ENCODE results near the gene GOT1. TPM values are rescaled to one million over a fixed set of nuclear protein-coding genes. Genes with fewer than 3 reads are reported as not detected.

The GOT1 gene
- total and polyA plus RNA-seq, 2 experiments from 2014 or later: 39.6 to 62.7 TPM

DNA sequence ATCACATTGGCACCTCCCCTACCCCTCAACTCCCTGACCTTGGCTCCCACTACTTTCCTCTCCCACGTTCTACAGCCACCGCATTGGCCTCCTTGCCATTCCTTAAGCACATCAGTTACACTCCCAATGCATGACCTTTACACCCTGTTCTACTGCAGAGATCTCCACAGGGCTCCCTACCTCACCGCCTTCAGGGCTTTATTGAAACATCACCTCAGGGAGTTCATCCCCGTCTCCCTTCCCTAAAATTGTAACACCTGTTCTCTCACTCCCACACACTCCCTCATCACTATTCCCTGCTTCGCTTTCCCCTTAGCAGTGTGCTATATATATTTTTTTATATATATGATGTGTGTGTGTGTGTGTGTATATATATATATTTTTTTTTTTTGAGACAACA, 82.8 kb downstream of the GOT1 start:
- Histone ChIP-seq H2AFZ (no peak overlapping the region), H3K4me2 (ENCODE audit: unreplicated experiment) (no peak overlapping the region), H4K20me1 (ENCODE audit: insufficient read depth) (no peaks in the 10 kb centered on the region), H3K9me3 (ENCODE audit: low read depth) (no peaks in the 10 kb centered on the region), H3K4me1 (ENCODE audit: insufficient read depth) (peaks cover 17% of the 10 kb centered on the region), H3K36me3 (ENCODE audit: low read depth) (no peaks in the 10 kb centered on the region), H3K4me3 (no peak overlapping the region), H3K27me3 (replicated peaks; ENCODE audit: insufficient read depth) (no peaks in the 10 kb centered on the region), H3K9ac (no peak overlapping the region), H3K79me2 (ENCODE audit: insufficient read depth) (no peaks in the 10 kb centered on the region), H3K9me2 (ENCODE audit: insufficient read depth) (no peaks in the 10 kb centered on the region), H3F3A (ENCODE audit: insufficient read depth) (0 out of 2 replicates have a peak, but pooled peaks cover 3% of the 10 kb centered on the region), H3K27ac (no peak overlapping the region)
- in situ Hi-C loops (cut with MboI): no loop called here
- no peak for TF ChIP-seq EZH2phosphoT487 (IDR thresholded peaks at IDR 0.05; ENCODE audit: insufficient read depth, low read depth)
- TF ChIP-seq EZH2 (IDR thresholded peaks at IDR 0.05; ENCODE audit: insufficient read depth, poor library complexity, severe bottlenecking): no peak
- WGBS, 2 experiments (ENCODE audit: low coverage in 1 of 2, low lambda C conversion rate in 2 of 2, missing lambda C conversion rate in 2 of 2): 91 to 95% methylated on average over 5 of the region's 5 CpGs
- DNase-seq: no peak

Other genes starting within 250 kb of the GOT1 start
- gene HPSE2, start 194.8 kb downstream of the GOT1 start, total RNA-seq (2014; rRNA removed; shearing (Covaris generic)): not detected in 2 replicates
- not detected in 2 replicates for gene HPSE2, start 194.8 kb downstream of the GOT1 start, polyA plus RNA-seq (2016; fragmentation: Nextera tagmentation; extraction: Ambion mirVana)
- 1.6 and 2.1 TPM in 2 replicates for gene CNNM1, start 101.3 kb downstream of the GOT1 start, total RNA-seq (2014; rRNA removed; shearing (Covaris generic))
- gene CNNM1, start 101.3 kb downstream of the GOT1 start, polyA plus RNA-seq (2016; fragmentation: Nextera tagmentation; extraction: Ambion mirVana): 0.95 and 1.1 TPM in 2 replicates
- not detected in 2 replicates for gene NKX2-3, start 102.3 kb upstream of the GOT1 start, total RNA-seq (2014; rRNA removed; shearing (Covaris generic))
- not detected in 2 replicates for gene NKX2-3, start 102.3 kb upstream of the GOT1 start, polyA plus RNA-seq (2016; fragmentation: Nextera tagmentation; extraction: Ambion mirVana)
- gene SLC25A28, start 189.8 kb upstream of the GOT1 start, total RNA-seq (2014; rRNA removed; shearing (Covaris generic)): 22.8 and 37.6 TPM in 2 replicates
- 12.6 and 13.1 TPM in 2 replicates for gene SLC25A28, start 189.8 kb upstream of the GOT1 start, polyA plus RNA-seq (2016; fragmentation: Nextera tagmentation; extraction: Ambion mirVana)
- gene ENTPD7, start 228.9 kb upstream of the GOT1 start, total RNA-seq (2014; rRNA removed; shearing (Covaris generic)): 21.6 and 26.8 TPM in 2 replicates
- 7.5 and 8.3 TPM in 2 replicates for gene ENTPD7, start 228.9 kb upstream of the GOT1 start, polyA plus RNA-seq (2016; fragmentation: Nextera tagmentation; extraction: Ambion mirVana)

Measured in GM23248 (cell line).